Psoas muscle (tissue), 8 donors: ENCODE data around the gene ACADVL. TPM values are rescaled to one million over a fixed set of nuclear protein-coding genes. Genes with fewer than 3 reads are reported as not detected.

Source experiments
- ATAC-seq, 4 donors: fragments of 200-7000 bp; cut with Tn5 transposase; one replicate each; pipeline ENCODE4 v1.9.1; 2020; ENCODE audit warnings: moderate library complexity in 3 of 4, mild to moderate bottlenecking in 2 of 4
- DNase-seq, 2 donors: peaks; one replicate each; pipeline ENCODE4 v3.0.0-alpha.2; 2020
- H3K27ac ChIP-seq: fragments of 200-600 bp; one replicate; pipeline ENCODE4 v1.8.0; 2022
- H3K27me3 ChIP-seq, 3 donors: fragments of 200-600 bp in 1 of 3; one replicate each; pipeline versions ENCODE4 v1.6.1 to v1.8.0; 2013 to 2022; ENCODE audit warnings: low read length in 2 of 3, mild to moderate bottlenecking in 2 of 3, moderate library complexity in 1 of 3; ENCODE audit not compliant: insufficient read depth in 3 of 3
- H3K36me3 ChIP-seq, 2 donors: fragments of 200-600 bp in 1 of 2; one replicate each; pipeline versions ENCODE4 v1.6.1 to v1.8.0; 2013 to 2022; ENCODE audit warnings: low read depth in 1 of 2, mild to moderate bottlenecking in 1 of 2, moderate library complexity in 1 of 2; ENCODE audit not compliant: insufficient read depth in 1 of 2
- H3K4me1 ChIP-seq: fragments of 200-600 bp; one replicate; pipeline ENCODE4 v1.8.0; 2022
- H3K4me3 ChIP-seq: fragments of 200-600 bp; one replicate; pipeline ENCODE4 v1.8.0; 2022; ENCODE audit warnings: mild to moderate bottlenecking
- H3K9me3 ChIP-seq: fragments of 200-600 bp; one replicate; pipeline ENCODE4 v1.8.0; 2022
- CTCF ChIP-seq: fragments of 200-600 bp; IDR thresholded peaks from one replicate; pipeline ENCODE4 v1.8.0; 2022; ENCODE audit warnings: antibody characterized with exemption
- WGBS, 3 donors: extraction: QIAGEN DNeasy Blood & Tissue Kit; methylation state at CpG; one replicate each; pipeline versions ENCODE4 v1.1.6 to v1.1.7; 2013; 5-methylcytosine and 5-hydroxymethylcytosine counted together
- intact Hi-C, 2 donors: fragments of 100-400 bp; cut with DNase I; formaldehyde crosslinking; loops; one replicate each; pipeline versions ENCODE4 v1.11.0 to v1.14.2; 2022
- polyA plus RNA-seq, 3 donors: library from polyadenylated mRNA; stranded (reverse); fragments of 200-250 nt; gene quantifications; one replicate each; pipeline ENCODE4 v1.2.3, GENCODE V29; 2013
- total RNA-seq, 4 donors: library from RNA; stranded (reverse); fragmentation: NEBNext Ultra II Directional in 2 of 4; extraction: Animal tissue kit (Norgen Biotek cat#: 25700) in 2 of 4; gene quantifications; one replicate each; pipeline versions ENCODE4 v1.2.1 to v1.2.4, GENCODE V29; 2021 to 2023
- donor health status: healthy with polysubstance abuse.
- donor health status: DM: no; HTN: no; CAD: no; lungs with moderate emphysema.
- donor health status: Bipolar disorder and iron deficiency.
- donor health status: healthy.
- donor health status: DM: yes; HTN: yes; CAD: no.
- donor health status: DM: no; HTN: no; CAD: no.
- donor health status: DM: no; HTN: no; CAD: no.
- donor health status: DM: yes; HTN: yes; CAD: no.

The ACADVL gene
- total and polyA plus RNA-seq, 7 donors: 538 to 1,310 (median 1,030) TPM

GRCh38 chr17:7237266-7237760, 17.6 kb downstream of the ACADVL start:
- DNase-seq (no peak), ATAC-seq (no peak)
- Histone ChIP-seq H3K36me3 (peaks cover 7 to 34% of the 10 kb centered on the region in 2 donors), H3K27ac (peak overlapping the region; percentile 96), H3K4me1 (peaks cover 41% of the 10 kb centered on the region), H3K4me3 (peak overlapping the region; percentile 96), H3K9me3 (no peaks in the 10 kb centered on the region), H3K27me3 (no peaks in the 10 kb centered on the region)
- TF ChIP-seq CTCF: no peak
- intact Hi-C loops: loop anchor here in 1 of 2 donors (2.0 to 10.0 kb wide), 2 partner anchors 17 to 347 kb away; partner anchors contain the start of gene MPDU1
- whole genome bisulfite sequencing, 3 donors: 27 to 38% (median 33%) methylated on average over 6 of the region's 6 CpGs

- Histone ChIP-seq H3K9me3 (no peaks in the 10 kb centered on the region), H3K4me1 (peaks cover 35% of the 10 kb centered on the region), H3K36me3 (peaks cover 7 to 34% of the 10 kb centered on the region in 2 donors), H3K27me3 (no peaks in the 10 kb centered on the region), H3K4me3 (peak overlapping the region; percentile 96), H3K27ac (peak overlapping the region; percentile 96)
- TF ChIP-seq CTCF: no peak
- ATAC-seq (peak in 3 of 4 donors; percentile 2 to 13 (median 10)), DNase-seq (peak; percentile 86 to 89)
- intact Hi-C loops: loop anchor here in 1 of 2 donors (2.0 to 10.0 kb wide), 2 partner anchors 17 to 347 kb away; partner anchors contain the start of gene MPDU1
- WGBS, 3 donors: 0 to 1% (median 1%) methylated on average over 37 to 69 of the region's 73 CpGs
These were observed 18.2 kb downstream of the ACADVL start for GRCh38 chr17:7237761-7238419.

GRCh38 chr17:7238420-7239090, 18.8 kb downstream of the ACADVL start:
- peaks cover 7 to 37% of the 10 kb centered on the region in 2 donors for H3K36me3 ChIP-seq
- peak overlapping the region; percentile 96 for H3K4me3 ChIP-seq
- no peak for TF ChIP-seq CTCF
- H3K4me1 ChIP-seq: peaks cover 32% of the 10 kb centered on the region
- peak overlapping the region; percentile 96 for H3K27ac ChIP-seq
- intact Hi-C loops: loop anchor here in 1 of 2 donors (10.0 kb wide), 1 partner anchor 346 kb away; the partner anchor contains the start of gene MPDU1
- peak in 1 of 2 donors; percentile 61 for DNase-seq
- no peaks in the 10 kb centered on the region for H3K27me3 ChIP-seq
- 0 to 1% (median 1%) methylated on average over 32 to 37 of the region's 39 CpGs for WGBS, 3 donors
- no peaks in the 10 kb centered on the region for H3K9me3 ChIP-seq
- ATAC-seq: no peak

- peak within 1 kb of the TSS; percentile 96 for H3K27ac ChIP-seq
- 0 to 2% (median 1%) methylated on average over 59 to 72 of the region's 72 CpGs for WGBS, 3 donors
- TF ChIP-seq CTCF: no peak
- DNase-seq: peak; percentile 99 to 100
- H3K27me3 ChIP-seq: no peaks in the 10 kb centered on the region
- peak; percentile 73 to 79 (median 76) for ATAC-seq
- intact Hi-C loops: loop anchor here (10.0 kb wide), 3 partner anchors 325 to 905 kb away; partner anchors contain the start of genes MPDU1 (in 1 of the 2) and SENP3 (in 1 of the 2)
- peaks cover 33% of the 10 kb centered on the region for H3K4me1 ChIP-seq
- peaks cover 7 to 45% of the 10 kb centered on the region in 2 donors for H3K36me3 ChIP-seq
- peak within 1 kb of the TSS; percentile 96 for H3K4me3 ChIP-seq
- H3K9me3 ChIP-seq: no peaks in the 10 kb centered on the region
These were observed 19.6 kb downstream of the ACADVL start, which contains the start of gene PHF23 for GRCh38 chr17:7239091-7240027. Gene PHF23 (minus strand): TSS chr17:7239457. CDS start chr17:7239279, 178 bp downstream.
